K562 (cell line): ENCODE results near the gene ATP5F1D.

Experiments
- ATF2 ChIP-seq: sonication (generic); formaldehyde crosslinking; IDR thresholded peaks from 2 replicates; pipeline ENCODE4 v1.8.1; 2022; ENCODE audit warnings: missing genetic modification reagents
- CTCF ChIP-seq, 3 experiments: IDR thresholded peaks in 2 of 3; conservative IDR thresholded peaks in 1 of 3; 2 replicates each; pipeline ENCODE4 v1.5.1; 2011 to 2012; ENCODE audit warnings: low read length in 3 of 3, mild to moderate bottlenecking in 3 of 3, control low read depth in 2 of 3, improper control_type of control experiment in 1 of 3, inconsistent platforms in 1 of 3, low read depth in 1 of 3, mixed read lengths in 1 of 3, moderate library complexity in 1 of 3; ENCODE audit not compliant: insufficient read depth in 2 of 3
- FOXM1 ChIP-seq, 2 experiments: fragments of 450-650 bp in 1 of 2; sonication (generic) in 1 of 2; formaldehyde crosslinking in 1 of 2; IDR thresholded peaks; 2 replicates each; pipeline versions ENCODE4 v1.6.1 to v1.9.0; 2017 to 2022; ENCODE audit warnings: low read depth in 2 of 2, mild to moderate bottlenecking in 2 of 2, missing genetic modification reagents in 1 of 2, moderate library complexity in 1 of 2
- GATAD2A ChIP-seq: fragments of 450-650 bp; IDR thresholded peaks from 2 replicates; pipeline ENCODE4 v1.6.1; 2017
- KAT8 ChIP-seq: fragments of 450-650 bp; IDR thresholded peaks from 2 replicates; pipeline ENCODE4 v1.6.1; 2016; ENCODE audit warnings: low read depth, mild to moderate bottlenecking
- MIER1 ChIP-seq: fragments of 450-650 bp; IDR thresholded peaks from 2 replicates; pipeline ENCODE4 v1.6.1; 2016; ENCODE audit warnings: antibody characterized with exemption, mild to moderate bottlenecking, low read depth
- POLR2AphosphoS5 ChIP-seq: IDR thresholded peaks from 2 replicates; pipeline ENCODE4 v1.6.1; 2011; ENCODE audit warnings: mild to moderate bottlenecking, low read depth, low read length, moderate library complexity; ENCODE audit not compliant: control insufficient read depth, insufficient read depth
- RAD21 ChIP-seq, 2 experiments: fragments of 250-450 bp in 1 of 2; fragments of 450-650 bp in 1 of 2; sonication (Bioruptor Pico) in 1 of 2; formaldehyde crosslinking in 1 of 2; IDR thresholded peaks in 1 of 2; conservative IDR thresholded peaks in 1 of 2; 2 replicates each; pipeline versions ENCODE4 v1.4.0 to v1.8.0; 2020 to 2022; ENCODE audit warnings: mild to moderate bottlenecking in 2 of 2, moderate library complexity in 1 of 2
- TRIM28 ChIP-seq: fragments of 450-650 bp; IDR thresholded peaks from 2 replicates; pipeline ENCODE4 v1.6.1; 2017
- ZNF175 ChIP-seq: fragments of 200-800 bp; sonication (Bioruptor generic); IDR thresholded peaks from 2 replicates; pipeline ENCODE4 v1.6.1; 2016; ENCODE audit warnings: low read depth, mild to moderate bottlenecking, missing genetic modification characterization, missing compliant biosample characterization
- ZNF398 ChIP-seq: fragments of 250-450 bp; sonication (Bioruptor Pico); IDR thresholded peaks from 2 replicates; pipeline ENCODE4 v1.8.0; 2021; ENCODE audit warnings: moderate library complexity, mild to moderate bottlenecking, inconsistent platforms

- TF ChIP-seq CTCF (IDR thresholded peaks at IDR 0.05 in 2 of 3, conservative IDR thresholded peaks at IDR 0.05 in 1 of 3; ENCODE audit: insufficient read depth in 2 of 3, low read depth in 1 of 3, low read length in 3 of 3) (no peak; a peak in 1 of 6 replicates), RAD21 (CRISPR knock-in tag; conservative IDR thresholded peaks at IDR 0.05 in 1 of 2, IDR thresholded peaks at IDR 0.05 in 1 of 2) (no peak), FOXM1 (IDR thresholded peaks at IDR 0.05; ENCODE audit: low read depth) (no peak), FOXM1 (CRISPR knock-in tag; IDR thresholded peaks at IDR 0.05; ENCODE audit: low read depth) (no peak), ATF2 (CRISPR knock-in tag) (no peak), MIER1 (no peak), GATAD2A (no peak), KAT8 (no peak), ZNF175 (CRISPR knock-in tag) (0 out of 2 replicates have a peak, but pooled peaks have one; percentile 7), TRIM28 (no peak), ZNF398 (CRISPR knock-in tag) (no peak), POLR2AphosphoS5 (no peak)
Measured at GRCh38 chr19:1274852-1275259, 33.3 kb downstream of the ATP5F1D start.
